ENCODE data around the gene SORBS2.

The SORBS2 gene

DNA sequence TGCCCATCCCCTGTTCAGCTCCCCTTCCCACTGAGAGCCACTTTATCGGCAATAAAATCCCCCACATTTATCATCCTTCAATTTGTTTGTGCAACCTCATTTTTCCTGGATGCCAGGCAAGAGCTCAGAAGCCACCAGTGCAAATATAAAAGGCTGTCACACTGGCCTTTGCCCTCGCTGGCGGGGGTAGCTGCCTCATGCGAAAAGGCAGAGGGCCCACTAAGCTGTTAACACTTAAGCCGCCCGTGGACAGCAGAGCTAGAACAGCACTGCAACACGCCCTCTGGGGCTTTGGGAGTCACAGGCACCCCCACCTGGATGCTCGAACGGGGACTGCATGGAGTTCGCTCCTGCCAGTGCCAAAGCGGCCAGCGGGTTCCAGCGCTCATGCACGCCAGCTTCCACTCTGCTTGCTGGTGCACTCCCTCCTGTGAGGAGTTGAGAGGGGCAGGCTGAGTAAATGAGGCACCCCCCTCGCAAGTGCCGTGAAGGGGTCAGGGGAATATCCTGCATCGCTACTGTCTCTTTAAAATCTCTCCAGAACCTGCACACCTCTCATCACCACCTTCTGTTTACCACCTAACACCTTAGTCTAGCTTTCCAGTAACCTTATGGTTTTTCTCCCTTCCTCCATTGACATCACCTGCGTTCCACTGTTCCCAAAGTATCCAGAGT lies 99.5 kb downstream of the SORBS2 start:
- ATAC-seq = no peak
- no peak for TF ChIP-seq ZFP30 (CRISPR knock-in tag; IDR thresholded peaks at IDR 0.05)
- no peak for TF ChIP-seq BACH2 (CRISPR knock-in tag; IDR thresholded peaks at IDR 0.05; ENCODE audit: borderline replicate concordance)

DNA sequence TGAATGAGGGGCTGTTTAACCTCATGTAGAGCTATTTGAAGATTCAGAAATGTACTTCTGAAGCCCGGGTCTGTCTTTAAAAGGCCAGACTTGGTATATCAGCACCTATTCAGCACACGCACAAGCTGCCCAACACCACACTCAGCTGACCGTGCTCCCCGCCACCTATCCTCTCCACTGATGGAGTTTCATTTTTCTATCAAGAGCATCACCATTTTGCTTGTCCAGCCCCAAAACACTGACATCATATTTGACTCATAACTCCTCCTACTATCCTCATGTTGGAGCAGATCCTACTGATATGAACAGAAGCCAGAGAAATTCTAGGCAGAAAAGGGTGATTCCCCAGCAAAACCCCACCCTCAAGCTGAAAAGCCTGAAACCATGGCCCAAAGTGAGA lies 100.3 kb downstream of the SORBS2 start:
- no peak for ATAC-seq
- TF ChIP-seq POU6F1 (CRISPR knock-in tag; IDR thresholded peaks at IDR 0.05; ENCODE audit: borderline replicate concordance, low read depth) = no peak
- TF ChIP-seq PATZ1 (CRISPR knock-in tag; IDR thresholded peaks at IDR 0.05; ENCODE audit: borderline replicate concordance) = no peak
- TF ChIP-seq ISL1 (CRISPR knock-in tag; IDR thresholded peaks at IDR 0.05) = no peak
- TF ChIP-seq ZC3H10 (CRISPR knock-in tag; IDR thresholded peaks at IDR 0.05) = no peak
- no peak for TF ChIP-seq ZFP30 (CRISPR knock-in tag; IDR thresholded peaks at IDR 0.05)
- TF ChIP-seq, protein P1, sequence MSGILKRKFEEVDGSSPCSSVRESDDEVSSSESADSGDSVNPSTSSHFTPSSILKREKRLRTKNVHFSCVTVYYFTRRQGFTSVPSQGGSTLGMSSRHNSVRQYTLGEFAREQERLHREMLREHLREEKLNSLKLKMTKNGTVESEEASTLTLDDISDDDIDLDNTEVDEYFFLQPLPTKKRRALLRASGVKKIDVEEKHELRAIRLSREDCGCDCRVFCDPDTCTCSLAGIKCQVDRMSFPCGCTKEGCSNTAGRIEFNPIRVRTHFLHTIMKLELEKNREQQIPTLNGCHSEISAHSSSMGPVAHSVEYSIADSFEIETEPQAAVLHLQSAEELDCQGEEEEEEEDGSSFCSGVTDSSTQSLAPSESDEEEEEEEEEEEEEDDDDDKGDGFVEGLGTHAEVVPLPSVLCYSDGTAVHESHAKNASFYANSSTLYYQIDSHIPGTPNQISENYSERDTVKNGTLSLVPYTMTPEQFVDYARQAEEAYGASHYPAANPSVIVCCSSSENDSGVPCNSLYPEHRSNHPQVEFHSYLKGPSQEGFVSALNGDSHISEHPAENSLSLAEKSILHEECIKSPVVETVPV (CRISPR knock-in tag; IDR thresholded peaks at IDR 0.05) = no peak
- no peak for TF ChIP-seq RARB (CRISPR knock-in tag; IDR thresholded peaks at IDR 0.05)
- TF ChIP-seq ZFP3 (CRISPR knock-in tag; IDR thresholded peaks at IDR 0.05) = no peak
- no peak for TF ChIP-seq BACH2 (CRISPR knock-in tag; IDR thresholded peaks at IDR 0.05; ENCODE audit: borderline replicate concordance)
- TF ChIP-seq, protein P2, sequence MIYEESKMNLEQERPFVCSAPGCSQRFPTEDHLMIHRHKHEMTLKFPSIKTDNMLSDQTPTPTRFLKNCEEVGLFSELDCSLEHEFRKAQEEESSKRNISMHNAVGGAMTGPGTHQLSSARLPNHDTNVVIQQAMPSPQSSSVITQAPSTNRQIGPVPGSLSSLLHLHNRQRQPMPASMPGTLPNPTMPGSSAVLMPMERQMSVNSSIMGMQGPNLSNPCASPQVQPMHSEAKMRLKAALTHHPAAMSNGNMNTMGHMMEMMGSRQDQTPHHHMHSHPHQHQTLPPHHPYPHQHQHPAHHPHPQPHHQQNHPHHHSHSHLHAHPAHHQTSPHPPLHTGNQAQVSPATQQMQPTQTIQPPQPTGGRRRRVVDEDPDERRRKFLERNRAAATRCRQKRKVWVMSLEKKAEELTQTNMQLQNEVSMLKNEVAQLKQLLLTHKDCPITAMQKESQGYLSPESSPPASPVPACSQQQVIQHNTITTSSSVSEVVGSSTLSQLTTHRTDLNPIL (CRISPR knock-in tag; IDR thresholded peaks at IDR 0.05; ENCODE audit: low read depth) = no peak

DNA sequence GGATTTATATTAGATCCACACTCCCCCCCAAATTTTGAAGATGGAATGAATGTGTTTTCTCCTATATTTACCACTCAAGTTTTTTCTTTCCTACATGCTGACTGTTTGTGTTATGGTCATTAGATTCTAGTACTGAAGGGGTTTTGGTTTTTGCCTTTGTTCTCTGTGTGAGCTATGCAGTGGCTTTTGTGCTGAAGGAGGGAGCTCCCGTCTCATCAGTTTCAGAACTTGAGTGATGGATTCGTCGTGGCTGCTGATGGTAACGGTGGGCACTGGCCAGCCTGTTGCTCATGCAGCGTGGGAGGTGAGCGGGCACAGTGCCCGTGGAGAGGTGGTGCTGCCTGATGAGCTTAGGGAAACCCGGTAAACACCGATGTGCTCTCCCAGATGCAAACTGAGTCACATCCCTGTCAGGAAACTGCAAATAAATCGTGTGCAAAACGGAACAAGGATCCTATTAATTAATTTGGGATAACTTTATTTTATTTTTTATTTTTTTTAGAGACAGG lies 101.5 kb downstream of the SORBS2 start:
- ATAC-seq = no peak
- TF ChIP-seq, protein P3, sequence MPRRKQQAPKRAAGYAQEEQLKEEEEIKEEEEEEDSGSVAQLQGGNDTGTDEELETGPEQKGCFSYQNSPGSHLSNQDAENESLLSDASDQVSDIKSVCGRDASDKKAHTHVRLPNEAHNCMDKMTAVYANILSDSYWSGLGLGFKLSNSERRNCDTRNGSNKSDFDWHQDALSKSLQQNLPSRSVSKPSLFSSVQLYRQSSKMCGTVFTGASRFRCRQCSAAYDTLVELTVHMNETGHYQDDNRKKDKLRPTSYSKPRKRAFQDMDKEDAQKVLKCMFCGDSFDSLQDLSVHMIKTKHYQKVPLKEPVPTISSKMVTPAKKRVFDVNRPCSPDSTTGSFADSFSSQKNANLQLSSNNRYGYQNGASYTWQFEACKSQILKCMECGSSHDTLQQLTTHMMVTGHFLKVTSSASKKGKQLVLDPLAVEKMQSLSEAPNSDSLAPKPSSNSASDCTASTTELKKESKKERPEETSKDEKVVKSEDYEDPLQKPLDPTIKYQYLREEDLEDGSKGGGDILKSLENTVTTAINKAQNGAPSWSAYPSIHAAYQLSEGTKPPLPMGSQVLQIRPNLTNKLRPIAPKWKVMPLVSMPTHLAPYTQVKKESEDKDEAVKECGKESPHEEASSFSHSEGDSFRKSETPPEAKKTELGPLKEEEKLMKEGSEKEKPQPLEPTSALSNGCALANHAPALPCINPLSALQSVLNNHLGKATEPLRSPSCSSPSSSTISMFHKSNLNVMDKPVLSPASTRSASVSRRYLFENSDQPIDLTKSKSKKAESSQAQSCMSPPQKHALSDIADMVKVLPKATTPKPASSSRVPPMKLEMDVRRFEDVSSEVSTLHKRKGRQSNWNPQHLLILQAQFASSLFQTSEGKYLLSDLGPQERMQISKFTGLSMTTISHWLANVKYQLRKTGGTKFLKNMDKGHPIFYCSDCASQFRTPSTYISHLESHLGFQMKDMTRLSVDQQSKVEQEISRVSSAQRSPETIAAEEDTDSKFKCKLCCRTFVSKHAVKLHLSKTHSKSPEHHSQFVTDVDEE (CRISPR knock-in tag; IDR thresholded peaks at IDR 0.05) = no peak
- TF ChIP-seq BACH2 (CRISPR knock-in tag; IDR thresholded peaks at IDR 0.05; ENCODE audit: borderline replicate concordance) (no peak), ISL1 (CRISPR knock-in tag; IDR thresholded peaks at IDR 0.05) (no peak), ARNTL (CRISPR knock-in tag; IDR thresholded peaks at IDR 0.05; ENCODE audit: borderline replicate concordance, low read depth) (no peak), RARB (CRISPR knock-in tag; IDR thresholded peaks at IDR 0.05) (no peak), ZNF565 (CRISPR knock-in tag; conservative IDR thresholded peaks at IDR 0.05; ENCODE audit: low read depth) (no peak), ZNF8 (CRISPR knock-in tag; IDR thresholded peaks at IDR 0.05) (no peak), ZFP30 (CRISPR knock-in tag; IDR thresholded peaks at IDR 0.05) (no peak)

DNA sequence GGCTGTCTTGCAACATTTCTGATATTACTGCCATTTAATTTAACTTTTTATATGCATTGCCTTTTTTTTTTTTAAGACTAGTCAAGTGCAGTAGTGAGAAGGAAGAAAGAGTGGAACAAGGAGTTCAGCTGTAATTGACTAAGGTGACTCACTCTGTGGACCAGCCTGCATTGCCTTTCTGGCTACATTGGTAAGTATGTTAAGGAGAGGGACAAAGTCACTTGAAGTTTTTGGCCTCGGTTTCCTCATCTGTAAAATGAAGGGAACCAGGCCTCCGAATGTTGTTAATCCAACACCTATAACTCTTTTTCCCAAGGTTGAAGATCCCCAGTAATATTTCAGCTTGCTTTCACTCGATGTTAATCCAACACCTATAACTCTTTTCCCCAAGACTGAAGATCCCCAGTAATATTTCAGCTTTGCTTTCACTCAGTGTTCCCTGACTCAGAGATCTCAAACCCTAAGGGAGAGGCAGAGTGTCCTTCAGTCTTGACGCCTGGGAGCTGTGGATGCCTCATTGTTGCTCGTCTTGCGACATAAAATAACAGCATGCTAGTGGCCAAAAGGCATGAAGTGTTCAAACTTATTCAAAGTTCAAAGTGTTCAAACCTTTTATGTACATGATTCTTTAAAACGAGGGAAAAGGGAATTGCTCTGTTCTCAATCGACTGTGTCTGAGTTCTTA lies 102.0 kb downstream of the SORBS2 start:
- ATAC-seq = no peak
- no peak for TF ChIP-seq ISL1 (CRISPR knock-in tag; IDR thresholded peaks at IDR 0.05)
- TF ChIP-seq ZNF8 (CRISPR knock-in tag; IDR thresholded peaks at IDR 0.05) = no peak
- TF ChIP-seq, protein P1 (CRISPR knock-in tag; IDR thresholded peaks at IDR 0.05) = no peak
- TF ChIP-seq RARB (CRISPR knock-in tag; IDR thresholded peaks at IDR 0.05) = no peak
- no peak for TF ChIP-seq GLIS3 (CRISPR knock-in tag; IDR thresholded peaks at IDR 0.05)
- TF ChIP-seq SNAI2 (CRISPR knock-in tag; IDR thresholded peaks at IDR 0.05) = no peak
- TF ChIP-seq TOX (CRISPR knock-in tag; IDR thresholded peaks at IDR 0.05; ENCODE audit: borderline replicate concordance) = no peak
- TF ChIP-seq, protein P3 (CRISPR knock-in tag; IDR thresholded peaks at IDR 0.05) = no peak
- TF ChIP-seq TCF4 (CRISPR knock-in tag; IDR thresholded peaks at IDR 0.05; ENCODE audit: borderline replicate concordance) = no peak
- TF ChIP-seq ZNF70 (CRISPR knock-in tag; IDR thresholded peaks at IDR 0.05) = no peak
- no peak for TF ChIP-seq CSDC2 (CRISPR knock-in tag; IDR thresholded peaks at IDR 0.05)
- no peak for TF ChIP-seq BACH2 (CRISPR knock-in tag; IDR thresholded peaks at IDR 0.05; ENCODE audit: borderline replicate concordance)

Measured in SK-N-SH treated with all-trans-retinoic acid at 6 μM for 48 hours (cell line).